22Rv1 (cell line): ENCODE data around the gene PCCA.

Experiments
- ZFX ChIP-seq: fragments of 450-650 bp; IDR thresholded peaks from 2 replicates; pipeline ENCODE4 v1.6.1; 2017; ENCODE audit warnings: antibody characterized with exemption, borderline replicate concordance
- TF ChIP-seq, protein P1 (sequence below): fragments of 450-650 bp; IDR thresholded peaks from 2 replicates; pipeline ENCODE4 v1.5.1; 2017; ENCODE audit warnings: mild to moderate bottlenecking

DNA sequence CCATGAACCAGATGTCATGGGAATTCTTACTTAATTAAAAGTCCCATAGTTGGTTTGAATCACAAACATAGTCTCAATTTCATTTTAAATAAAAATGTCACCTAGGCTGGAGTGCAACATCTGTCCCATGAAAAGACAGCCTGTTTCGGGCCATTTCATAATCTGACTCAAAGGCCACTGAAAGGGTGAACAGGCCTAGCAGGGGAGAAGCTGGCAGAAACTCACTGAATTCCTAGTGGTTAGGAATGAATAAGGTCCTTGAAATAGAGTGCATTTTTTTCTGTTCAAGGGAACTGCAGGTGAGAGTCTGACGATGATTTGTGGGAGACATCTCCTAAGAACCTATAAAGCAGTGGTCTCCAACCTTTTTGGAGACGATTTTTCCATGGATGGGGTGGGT, 44.0 kb upstream of the PCCA start:
- TF ChIP-seq, protein P1, sequence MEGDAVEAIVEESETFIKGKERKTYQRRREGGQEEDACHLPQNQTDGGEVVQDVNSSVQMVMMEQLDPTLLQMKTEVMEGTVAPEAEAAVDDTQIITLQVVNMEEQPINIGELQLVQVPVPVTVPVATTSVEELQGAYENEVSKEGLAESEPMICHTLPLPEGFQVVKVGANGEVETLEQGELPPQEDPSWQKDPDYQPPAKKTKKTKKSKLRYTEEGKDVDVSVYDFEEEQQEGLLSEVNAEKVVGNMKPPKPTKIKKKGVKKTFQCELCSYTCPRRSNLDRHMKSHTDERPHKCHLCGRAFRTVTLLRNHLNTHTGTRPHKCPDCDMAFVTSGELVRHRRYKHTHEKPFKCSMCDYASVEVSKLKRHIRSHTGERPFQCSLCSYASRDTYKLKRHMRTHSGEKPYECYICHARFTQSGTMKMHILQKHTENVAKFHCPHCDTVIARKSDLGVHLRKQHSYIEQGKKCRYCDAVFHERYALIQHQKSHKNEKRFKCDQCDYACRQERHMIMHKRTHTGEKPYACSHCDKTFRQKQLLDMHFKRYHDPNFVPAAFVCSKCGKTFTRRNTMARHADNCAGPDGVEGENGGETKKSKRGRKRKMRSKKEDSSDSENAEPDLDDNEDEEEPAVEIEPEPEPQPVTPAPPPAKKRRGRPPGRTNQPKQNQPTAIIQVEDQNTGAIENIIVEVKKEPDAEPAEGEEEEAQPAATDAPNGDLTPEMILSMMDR: no peak
- TF ChIP-seq ZFX: no peak
